ENCODE results near the gene WWOX.

The WWOX gene

DNA sequence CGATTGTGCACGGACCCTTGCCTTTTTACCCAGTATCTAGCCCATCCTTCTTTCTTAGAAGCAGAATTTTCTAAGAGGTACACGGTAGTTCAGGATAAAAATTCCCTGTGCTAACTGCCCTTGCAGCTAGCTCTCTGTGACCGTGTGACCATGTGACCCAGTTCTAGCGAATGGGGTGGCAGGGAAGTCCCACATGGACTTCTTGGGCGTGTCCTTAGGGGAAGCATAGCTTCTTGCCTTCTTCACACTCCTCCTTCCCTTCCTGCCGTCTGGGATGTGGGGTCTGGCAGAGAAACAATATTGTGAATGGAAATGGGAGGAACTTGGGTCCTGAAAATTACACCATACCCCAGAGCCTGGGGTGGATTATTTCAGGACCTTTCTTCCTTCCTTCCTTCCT is 830.4 kb downstream of the WWOX start:
- no peak for TF ChIP-seq FOXP2 (optimal IDR thresholded peaks at IDR 0.05; ENCODE audit: borderline replicate concordance, extremely low read depth, extremely low read length, insufficient read depth)
- TF ChIP-seq, protein P1, sequence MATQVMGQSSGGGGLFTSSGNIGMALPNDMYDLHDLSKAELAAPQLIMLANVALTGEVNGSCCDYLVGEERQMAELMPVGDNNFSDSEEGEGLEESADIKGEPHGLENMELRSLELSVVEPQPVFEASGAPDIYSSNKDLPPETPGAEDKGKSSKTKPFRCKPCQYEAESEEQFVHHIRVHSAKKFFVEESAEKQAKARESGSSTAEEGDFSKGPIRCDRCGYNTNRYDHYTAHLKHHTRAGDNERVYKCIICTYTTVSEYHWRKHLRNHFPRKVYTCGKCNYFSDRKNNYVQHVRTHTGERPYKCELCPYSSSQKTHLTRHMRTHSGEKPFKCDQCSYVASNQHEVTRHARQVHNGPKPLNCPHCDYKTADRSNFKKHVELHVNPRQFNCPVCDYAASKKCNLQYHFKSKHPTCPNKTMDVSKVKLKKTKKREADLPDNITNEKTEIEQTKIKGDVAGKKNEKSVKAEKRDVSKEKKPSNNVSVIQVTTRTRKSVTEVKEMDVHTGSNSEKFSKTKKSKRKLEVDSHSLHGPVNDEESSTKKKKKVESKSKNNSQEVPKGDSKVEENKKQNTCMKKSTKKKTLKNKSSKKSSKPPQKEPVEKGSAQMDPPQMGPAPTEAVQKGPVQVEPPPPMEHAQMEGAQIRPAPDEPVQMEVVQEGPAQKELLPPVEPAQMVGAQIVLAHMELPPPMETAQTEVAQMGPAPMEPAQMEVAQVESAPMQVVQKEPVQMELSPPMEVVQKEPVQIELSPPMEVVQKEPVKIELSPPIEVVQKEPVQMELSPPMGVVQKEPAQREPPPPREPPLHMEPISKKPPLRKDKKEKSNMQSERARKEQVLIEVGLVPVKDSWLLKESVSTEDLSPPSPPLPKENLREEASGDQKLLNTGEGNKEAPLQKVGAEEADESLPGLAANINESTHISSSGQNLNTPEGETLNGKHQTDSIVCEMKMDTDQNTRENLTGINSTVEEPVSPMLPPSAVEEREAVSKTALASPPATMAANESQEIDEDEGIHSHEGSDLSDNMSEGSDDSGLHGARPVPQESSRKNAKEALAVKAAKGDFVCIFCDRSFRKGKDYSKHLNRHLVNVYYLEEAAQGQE (IDR thresholded peaks at IDR 0.05; ENCODE audit: insufficient read depth in 1 of 2, low read depth in 2 of 2, low read length in 2 of 2): no peak
- no peak for TF ChIP-seq POLR2AphosphoS5 (IDR thresholded peaks at IDR 0.05; ENCODE audit: low read depth, low read length)
- no peak for TF ChIP-seq SIN3A (IDR thresholded peaks at IDR 0.05; ENCODE audit: borderline replicate concordance, insufficient read depth, low read length)
- no peak for TF ChIP-seq TAF1 (IDR thresholded peaks at IDR 0.05; ENCODE audit: borderline replicate concordance, insufficient read depth, low read length)

DNA sequence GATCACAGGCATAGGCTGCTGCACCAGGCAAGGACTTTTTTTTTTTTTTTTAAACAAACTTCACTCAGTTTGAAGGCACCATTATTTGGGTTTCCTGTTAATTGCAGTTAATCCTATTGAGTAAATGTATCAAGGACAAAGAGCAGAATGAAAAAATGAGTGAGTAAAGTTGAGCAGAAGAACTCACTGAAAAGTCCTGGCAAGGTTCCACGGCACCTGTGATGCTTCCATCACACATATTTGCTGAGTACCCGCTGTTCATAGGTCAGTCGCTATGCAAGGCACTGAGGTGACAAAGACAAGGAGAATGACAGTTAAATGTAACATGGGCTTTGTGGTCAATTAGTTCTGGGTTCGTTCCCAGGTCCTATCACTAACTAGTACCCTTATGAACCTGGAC is 831.1 kb downstream of the WWOX start:
- TF ChIP-seq TAF1 (IDR thresholded peaks at IDR 0.05; ENCODE audit: borderline replicate concordance, insufficient read depth, low read length) (no peak), FOXP2 (optimal IDR thresholded peaks at IDR 0.05; ENCODE audit: borderline replicate concordance, extremely low read depth, extremely low read length, insufficient read depth) (no peak), POLR2AphosphoS5 (IDR thresholded peaks at IDR 0.05; ENCODE audit: low read depth, low read length) (no peak), SIN3A (IDR thresholded peaks at IDR 0.05; ENCODE audit: borderline replicate concordance, insufficient read depth, low read length) (no peak)
- TF ChIP-seq, protein P1 (IDR thresholded peaks at IDR 0.05; ENCODE audit: insufficient read depth in 1 of 2, low read depth in 2 of 2, low read length in 2 of 2): no peak

DNA sequence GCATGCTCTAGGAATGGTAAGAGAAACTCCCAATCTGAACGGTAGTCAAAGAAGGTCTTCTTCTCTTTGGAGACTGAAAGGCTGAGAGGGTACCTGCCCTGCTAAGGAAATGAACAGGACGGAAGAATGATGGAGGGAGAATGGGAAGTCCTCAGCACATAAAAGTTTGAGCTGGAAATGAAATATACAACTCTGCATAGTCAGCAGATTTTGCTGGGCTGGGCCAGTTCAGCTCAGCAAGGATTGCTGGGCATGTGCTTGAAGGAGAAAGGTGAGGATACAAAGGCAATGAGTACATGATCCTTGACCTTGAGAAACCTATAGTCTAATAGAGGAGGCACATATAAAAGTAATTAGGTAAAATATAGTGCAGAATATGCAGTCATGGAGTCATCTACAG is 831.8 kb downstream of the WWOX start:
- TF ChIP-seq TAF1 (IDR thresholded peaks at IDR 0.05; ENCODE audit: borderline replicate concordance, insufficient read depth, low read length) (no peak), POLR2AphosphoS5 (IDR thresholded peaks at IDR 0.05; ENCODE audit: low read depth, low read length) (no peak), SIN3A (IDR thresholded peaks at IDR 0.05; ENCODE audit: borderline replicate concordance, insufficient read depth, low read length) (no peak), FOXP2 (optimal IDR thresholded peaks at IDR 0.05; ENCODE audit: borderline replicate concordance, extremely low read depth, extremely low read length, insufficient read depth) (no peak)
- TF ChIP-seq, protein P1 (IDR thresholded peaks at IDR 0.05; ENCODE audit: insufficient read depth in 1 of 2, low read depth in 2 of 2, low read length in 2 of 2): no peak

DNA sequence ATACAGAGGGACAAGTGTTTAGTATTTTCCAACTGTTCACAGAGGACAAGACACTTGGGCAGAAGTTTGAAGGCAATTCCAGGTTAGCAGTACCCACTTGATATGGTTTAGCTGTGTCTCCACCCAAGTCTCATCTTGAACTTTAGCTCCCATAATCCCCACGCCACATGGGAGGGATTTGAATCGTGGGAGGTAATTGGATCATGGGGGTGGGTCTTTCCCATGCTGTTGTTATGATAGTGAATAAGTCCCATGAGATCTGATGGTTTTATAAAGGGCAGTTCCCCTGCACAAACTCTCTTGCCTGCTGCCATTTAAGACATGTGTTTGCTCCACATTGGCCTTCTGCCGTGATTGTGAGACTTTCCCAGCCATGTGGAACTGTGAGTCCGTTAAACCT is 832.2 kb downstream of the WWOX start:
- TF ChIP-seq, protein P1 (IDR thresholded peaks at IDR 0.05; ENCODE audit: insufficient read depth in 1 of 2, low read depth in 2 of 2, low read length in 2 of 2): no peak
- TF ChIP-seq SIN3A (IDR thresholded peaks at IDR 0.05; ENCODE audit: borderline replicate concordance, insufficient read depth, low read length) (no peak), FOXP2 (optimal IDR thresholded peaks at IDR 0.05; ENCODE audit: borderline replicate concordance, extremely low read depth, extremely low read length, insufficient read depth) (no peak), POLR2AphosphoS5 (IDR thresholded peaks at IDR 0.05; ENCODE audit: low read depth, low read length) (no peak), TAF1 (IDR thresholded peaks at IDR 0.05; ENCODE audit: borderline replicate concordance, insufficient read depth, low read length) (no peak)
